ENCODE measurements around the gene FAM217B.

DNA sequence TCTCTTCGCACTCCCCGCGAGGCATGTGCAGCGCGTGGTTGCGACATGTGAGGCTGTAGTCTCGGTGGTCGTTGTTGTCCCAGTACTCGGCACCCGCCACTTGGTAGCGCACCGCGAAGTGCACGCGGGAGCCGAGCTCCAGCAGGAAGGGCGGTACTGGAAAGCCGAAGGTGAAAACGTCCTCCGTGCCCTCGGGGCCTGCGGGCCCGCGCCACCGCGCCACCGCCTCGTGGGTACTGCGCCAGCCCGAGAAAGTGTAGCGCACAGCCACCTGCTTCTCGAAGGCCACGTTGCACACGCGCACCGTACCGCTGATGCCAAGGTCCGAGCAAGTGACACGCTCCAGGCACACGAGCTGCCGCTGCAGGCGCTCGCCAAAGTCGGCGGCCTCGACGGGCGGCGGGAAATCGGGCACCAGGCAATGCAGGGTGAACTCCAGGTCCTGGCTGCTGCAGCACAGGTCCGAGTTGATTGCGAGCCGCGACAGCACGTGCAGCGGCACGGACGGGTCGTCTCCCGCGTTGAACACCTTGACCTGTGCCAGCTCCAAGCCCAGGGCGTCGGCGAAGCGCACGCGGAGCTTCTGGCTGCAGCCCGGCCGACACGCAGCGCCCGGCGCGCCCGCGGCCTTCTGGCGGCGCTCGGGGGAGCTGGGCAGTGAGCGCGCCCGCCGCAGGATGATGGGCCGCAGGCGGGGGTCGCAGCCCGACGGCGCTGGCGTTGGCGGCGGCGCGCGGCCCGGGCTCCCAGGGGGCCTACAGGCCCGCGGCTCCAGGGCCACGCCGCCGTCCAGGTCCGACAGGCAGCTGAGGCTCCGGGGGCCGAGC is 924 bp upstream of the FAM217B start:
- TF ChIP-seq, protein P1, sequence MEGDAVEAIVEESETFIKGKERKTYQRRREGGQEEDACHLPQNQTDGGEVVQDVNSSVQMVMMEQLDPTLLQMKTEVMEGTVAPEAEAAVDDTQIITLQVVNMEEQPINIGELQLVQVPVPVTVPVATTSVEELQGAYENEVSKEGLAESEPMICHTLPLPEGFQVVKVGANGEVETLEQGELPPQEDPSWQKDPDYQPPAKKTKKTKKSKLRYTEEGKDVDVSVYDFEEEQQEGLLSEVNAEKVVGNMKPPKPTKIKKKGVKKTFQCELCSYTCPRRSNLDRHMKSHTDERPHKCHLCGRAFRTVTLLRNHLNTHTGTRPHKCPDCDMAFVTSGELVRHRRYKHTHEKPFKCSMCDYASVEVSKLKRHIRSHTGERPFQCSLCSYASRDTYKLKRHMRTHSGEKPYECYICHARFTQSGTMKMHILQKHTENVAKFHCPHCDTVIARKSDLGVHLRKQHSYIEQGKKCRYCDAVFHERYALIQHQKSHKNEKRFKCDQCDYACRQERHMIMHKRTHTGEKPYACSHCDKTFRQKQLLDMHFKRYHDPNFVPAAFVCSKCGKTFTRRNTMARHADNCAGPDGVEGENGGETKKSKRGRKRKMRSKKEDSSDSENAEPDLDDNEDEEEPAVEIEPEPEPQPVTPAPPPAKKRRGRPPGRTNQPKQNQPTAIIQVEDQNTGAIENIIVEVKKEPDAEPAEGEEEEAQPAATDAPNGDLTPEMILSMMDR (IDR thresholded peaks at IDR 0.05; ENCODE audit: low read length) = no peak
- TF ChIP-seq EZH2 (optimal IDR thresholded peaks at IDR 0.05; ENCODE audit: low read depth, low read length) = no peak
- TF ChIP-seq EZH2phosphoT487 (IDR thresholded peaks at IDR 0.05; ENCODE audit: low read length) = no peak

All from MM.1S (cell line).